ENCODE data around the gene IPMK.
"Not testable (repeated sequence)": the region's sequence is repeated elsewhere in the genome, so short reads cannot be mapped to it uniquely, and the experiment has no call there.

The IPMK gene

DNA sequence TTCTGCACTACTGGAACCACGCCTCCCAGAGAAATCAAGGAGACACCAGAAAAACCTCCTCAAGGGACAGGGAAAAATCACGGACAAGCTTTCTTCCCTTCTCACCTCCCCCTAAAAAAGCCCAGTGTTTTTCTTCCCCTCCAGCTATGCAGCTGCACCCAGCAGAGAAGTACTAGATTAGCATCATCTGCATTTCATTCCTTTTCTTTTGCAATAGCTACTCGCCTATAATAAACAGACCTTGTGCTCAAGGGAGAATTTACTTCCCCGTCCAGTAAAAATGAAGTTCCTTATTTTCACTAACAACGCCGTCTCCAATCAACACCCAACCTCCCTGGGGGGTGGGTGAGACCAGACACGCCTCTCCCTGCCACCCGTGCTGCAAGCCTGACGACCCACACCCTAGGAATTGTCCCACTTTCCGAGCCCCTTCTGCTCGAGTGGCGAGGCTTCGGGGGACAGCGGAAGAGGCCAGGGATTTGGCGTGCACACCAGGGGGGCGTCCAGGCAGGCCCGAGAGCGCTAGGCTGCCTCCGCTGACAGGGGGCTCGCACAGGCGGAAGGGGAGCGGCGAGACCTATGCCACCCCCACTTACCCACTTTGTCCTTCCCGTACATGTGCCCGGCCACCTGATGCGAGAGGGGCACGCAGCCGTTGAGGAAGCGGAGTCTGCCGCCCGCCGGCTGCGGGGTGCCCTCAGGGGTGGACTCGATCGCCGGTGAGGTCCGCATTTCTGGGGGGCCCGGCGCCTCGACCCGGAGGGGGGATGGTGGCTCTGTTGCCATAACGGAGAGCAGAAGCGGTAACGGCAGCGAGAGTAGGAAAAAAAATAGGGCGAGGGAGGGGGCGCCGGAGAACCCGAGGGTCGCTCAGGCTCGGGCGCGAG is 625 bp downstream of the IPMK start:
- peak; percentile 42 to 59 for DNase-seq

DNA sequence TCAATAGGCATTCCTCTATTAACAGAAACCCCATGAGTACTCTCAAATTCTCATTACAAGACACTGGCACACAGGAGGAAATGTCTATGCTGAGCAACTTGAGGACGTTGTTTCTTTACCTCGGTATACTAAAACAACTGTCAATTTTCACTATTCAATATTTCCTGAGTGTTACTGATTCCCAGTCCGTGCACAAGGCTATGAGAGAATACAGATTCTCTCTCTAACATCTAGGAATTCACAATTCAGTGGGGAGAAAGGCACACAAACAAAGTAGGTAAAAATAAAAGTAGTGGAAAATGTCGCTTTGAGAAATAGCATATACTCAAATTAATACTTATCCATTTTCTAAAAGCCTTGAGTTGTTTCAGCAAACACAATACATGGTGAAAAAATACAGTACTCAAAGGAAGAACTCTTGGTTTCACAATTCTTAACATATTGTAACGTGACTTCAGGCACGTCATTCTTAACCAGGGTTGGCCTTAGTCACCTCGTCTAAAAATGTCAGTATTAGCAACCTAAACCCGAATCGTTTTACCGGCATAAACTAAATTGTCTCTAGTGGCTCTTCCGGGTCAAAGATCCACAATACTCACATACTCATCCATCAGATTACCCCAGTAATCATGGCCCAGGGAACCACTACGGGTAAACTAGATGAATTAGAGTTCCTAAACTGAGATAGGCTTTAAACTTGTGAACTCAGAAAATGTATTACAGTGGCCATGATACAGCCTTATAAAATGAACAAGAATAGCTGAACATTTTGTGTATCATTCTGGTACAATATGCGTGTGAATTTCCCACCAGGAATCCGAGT is 1.5 kb downstream of the IPMK start:
- DNase-seq: no peak

DNA sequence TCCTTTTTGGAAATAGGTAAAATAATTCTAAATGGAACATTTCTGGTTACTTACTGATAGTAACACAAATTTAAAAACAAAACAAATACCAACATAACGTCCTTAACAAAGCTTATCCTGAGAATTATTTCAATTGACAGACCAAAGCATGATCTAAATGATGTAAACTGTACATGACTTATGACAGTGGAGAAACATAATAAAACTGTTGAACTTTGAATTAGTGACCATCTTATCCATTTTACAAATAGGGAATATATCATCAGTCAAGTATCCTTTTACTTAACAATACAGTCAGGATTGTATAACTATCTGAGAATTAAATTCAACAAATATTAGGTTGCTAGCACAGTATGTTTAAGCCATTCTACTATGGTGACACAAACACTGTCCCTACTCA is 2.4 kb downstream of the IPMK start:
- no peak for DNase-seq

DNA sequence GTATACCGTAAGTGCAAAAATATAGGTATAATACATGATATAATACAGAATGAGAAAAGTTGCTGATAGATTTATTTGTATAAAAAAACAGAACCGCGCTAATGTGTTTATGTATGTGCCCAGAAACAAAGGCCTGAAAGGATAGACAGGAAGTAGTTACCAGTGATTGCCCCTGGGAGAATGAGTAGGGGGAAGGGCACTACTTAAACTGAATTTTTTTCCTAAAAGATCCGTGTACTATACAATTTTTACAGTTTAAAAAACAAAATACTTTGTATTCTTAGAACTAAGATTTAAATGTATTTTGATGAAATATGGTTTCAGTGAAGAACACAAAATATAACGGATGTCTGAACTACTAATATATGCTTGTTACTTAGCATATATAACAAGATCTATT is 2.9 kb downstream of the IPMK start:
- no peak for DNase-seq

DNA sequence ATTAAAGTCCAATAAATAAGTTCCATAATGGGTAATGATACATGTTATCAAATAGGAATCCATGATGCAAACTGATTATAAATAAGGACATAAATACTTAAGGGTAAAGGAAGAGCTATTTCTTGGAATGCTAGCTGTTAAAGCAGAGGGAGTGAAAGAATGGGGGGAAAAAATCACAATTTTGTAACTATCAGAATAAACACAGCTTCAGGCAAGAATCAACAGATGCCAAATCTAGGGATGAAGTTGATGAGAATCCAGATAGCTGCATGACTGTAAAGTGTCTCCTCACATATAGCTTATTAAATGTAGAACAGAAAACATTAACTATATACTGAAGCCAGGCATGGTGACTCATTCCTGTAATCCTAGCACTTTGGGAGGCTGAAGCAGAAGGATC is 4.9 kb downstream of the IPMK start:
- DNase-seq: no peak

DNA sequence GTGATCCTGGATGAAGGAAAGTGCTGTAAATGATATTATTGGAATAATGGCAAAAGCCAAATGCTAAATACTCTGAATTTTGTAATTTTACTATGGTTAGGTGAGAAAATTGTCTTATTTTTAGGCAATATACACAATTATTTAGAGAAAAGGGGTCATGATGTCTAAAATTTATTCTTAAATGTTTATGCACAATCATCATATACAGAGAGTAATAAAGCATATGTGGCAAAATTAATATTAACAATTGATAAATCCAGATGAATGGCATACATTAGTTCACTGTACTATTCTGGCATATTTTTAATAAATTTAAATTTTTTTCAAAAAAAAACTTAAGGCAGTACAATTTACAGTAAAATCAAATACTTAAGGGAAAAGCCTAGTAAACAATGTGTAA is 7.4 kb downstream of the IPMK start:
- no peak for DNase-seq

DNA sequence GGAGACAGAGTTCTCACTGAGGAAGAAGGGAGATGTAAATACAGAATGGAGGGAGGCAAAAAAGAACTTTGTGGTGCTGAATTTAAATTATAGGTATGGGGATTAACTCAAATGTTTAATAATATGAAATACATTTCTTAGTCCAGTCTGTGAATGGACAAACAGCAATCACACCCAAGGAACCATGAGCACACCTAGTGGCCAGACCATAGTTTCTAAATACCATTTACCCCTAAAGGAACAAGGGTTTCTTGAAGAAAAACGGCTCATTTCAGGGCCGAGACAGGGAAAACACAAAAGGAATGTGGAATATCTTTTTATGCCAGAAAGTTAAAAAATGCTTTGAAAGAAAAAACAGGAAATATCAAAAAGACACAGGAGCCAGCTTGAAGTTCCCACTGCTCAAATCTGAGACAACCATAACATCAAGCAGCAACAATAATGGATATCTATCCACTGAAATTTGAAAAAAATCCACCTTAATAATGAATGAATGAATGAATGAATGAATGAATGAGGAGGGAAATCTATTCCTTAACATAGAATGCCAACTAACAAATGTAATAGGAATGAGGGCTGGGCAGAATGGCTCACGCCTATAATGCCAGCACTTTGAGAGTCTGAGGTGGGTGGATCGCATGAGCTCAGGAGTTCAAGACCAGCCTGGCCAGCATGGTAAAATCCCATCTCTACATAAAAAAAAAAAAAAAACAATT is 8.6 kb downstream of the IPMK start:
- no peak for DNase-seq

DNA sequence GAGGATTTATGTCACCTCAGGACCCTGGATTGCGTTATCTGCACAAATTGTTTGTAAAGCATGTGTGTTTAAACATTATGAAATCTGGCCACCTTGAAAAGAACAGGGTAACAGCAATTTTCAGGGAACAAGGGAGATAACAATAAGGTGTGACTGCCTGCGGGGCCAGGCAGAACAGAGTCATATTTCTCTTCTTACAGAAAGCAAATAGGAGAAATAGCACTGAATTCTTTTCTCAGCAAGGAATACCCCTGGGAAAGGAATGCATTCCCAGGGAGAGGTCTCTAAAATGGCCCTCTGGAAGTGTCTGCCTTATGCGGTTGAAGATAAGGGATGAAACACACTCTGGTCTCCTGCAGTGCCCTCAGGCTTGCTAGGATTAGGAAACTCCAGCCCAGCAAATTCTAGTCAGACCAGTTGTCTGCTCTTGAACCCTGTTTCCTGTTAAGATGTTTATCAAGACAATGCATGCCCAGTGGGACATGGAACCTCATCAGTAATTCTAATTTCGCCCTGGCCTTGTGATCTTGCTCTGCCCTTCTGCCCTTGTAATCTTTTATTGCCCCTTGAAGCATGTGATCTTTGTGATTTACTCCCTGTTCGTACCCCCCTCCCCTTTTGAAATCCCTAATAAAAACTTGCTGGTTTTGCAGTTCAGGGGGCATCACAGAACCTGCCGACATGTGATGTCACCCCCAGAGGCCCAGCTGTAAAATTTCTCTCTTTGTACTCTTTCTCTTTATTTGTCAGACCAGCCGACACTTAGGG is 11.5 kb downstream of the IPMK start:
- not testable (repeated sequence) for DNase-seq

DNA sequence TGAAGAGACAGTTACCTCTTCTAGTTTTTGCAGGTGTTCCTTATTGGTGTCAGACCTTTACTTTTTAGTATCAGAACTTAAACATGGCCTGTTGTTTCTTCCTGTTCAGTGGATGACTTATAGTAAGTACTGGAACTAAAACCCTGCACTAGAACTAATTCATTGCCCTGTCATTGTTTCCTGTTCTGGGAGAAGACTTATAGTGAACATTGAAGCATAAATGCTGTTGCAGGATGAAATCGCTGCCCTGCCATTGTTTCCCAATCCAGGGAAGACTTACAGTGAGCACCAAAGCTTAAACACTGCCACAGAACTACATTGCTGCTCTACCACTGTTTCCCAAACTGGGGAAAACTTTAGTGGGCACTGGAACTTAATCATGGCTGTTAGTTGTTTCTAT is 13.1 kb downstream of the IPMK start:
- no peak for DNase-seq

DNA sequence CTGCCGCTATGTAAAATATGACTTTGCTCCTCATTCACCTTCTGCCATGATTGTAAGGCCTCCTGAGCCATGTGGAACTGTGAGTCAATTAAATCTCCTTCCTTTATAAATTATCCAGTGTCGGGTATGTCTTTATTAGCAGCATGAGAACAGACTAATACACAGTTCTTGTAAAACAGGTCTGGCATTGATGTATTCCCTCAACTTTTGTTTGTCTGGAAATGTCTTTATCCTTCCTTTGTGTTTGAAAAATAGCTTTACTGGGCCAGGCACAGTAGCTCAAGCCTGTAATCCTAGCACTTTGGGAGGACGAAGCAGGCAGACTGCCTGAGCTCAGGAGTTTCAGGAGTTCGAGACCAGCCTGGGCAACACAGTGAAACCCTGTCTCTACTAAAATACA is 14.5 kb downstream of the IPMK start:
- no peak for DNase-seq

DNA sequence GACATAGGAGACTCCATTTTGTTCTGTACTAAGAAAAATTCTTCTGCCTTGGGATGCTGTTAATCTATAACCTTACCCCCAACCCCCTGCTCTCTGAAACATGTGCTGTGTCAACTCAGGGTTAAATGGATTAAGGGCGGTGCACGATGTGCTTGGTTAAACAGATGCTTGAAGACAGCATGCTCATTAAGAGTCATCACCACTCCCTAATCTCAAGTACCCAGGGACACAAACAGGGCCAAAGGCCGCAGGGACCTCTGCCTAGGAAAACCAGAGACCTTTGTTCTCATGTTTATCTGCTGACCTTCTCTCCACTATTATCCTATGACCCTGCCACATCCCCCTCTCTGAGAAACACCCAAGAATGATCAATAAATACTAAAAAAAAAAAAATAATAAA is 23.0 kb downstream of the IPMK start:
- not testable (repeated sequence) for DNase-seq

DNA sequence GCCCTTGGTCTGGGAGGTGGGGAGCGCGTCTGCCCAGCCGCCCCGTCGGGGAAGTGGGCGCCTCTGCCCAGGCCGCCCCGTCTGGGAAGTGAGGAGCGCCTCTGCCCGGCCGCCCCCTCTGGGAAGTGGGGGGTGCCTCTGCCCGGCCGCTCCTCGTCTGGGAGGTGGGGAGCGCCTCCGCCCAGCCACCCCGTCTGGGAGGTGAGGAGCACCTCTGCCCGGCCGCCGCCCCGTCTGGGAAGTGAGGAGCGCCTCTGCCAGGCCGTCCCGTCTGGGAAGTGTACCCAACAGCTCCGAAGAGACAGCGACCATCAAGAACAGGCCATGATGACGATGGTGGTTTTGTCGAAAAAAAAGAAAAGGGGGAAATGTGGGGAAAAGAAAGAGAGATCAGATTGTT is 23.5 kb downstream of the IPMK start:
- not testable (repeated sequence) for DNase-seq

DNA sequence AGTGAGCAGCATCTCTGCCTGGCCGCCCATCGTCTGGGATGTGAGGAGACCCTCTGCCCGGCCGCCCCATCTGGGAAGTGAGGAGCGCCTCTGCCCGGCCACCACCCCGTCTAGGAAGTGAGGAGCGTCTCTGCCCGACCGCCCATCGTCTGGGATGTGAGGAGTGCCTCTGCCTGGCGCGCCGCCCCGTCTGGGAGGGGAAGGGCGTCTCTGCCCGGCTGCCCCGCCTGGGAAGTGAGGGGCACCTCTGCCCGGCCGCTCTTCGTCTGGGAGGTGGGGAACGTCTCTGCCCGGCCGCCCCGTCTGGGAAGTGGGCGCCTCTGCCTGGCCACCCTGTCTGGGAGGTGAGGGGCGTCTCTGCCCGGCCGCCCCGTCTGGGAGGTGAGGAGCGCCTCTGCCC is 23.9 kb downstream of the IPMK start:
- not testable (repeated sequence) for DNase-seq

DNA sequence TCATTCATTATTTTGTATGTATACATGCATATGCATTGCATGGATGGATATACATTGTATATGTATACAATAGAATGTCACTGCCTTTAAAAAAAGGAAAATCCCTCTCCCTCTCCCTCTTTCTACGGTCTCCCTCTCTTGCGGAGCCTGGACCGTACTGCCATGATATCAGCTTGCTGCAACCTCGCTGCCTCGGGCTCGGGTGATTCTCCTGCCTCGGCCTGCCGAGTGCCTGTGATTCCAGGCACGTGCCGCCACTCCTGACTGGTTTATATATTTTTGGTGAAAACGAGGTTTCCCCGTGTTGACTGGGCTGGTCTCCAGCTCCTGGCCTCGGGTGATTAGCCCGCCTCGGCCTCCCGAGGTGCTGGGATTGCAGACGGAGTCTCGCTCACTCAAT is 24.4 kb downstream of the IPMK start:
- no peak for DNase-seq

DNA sequence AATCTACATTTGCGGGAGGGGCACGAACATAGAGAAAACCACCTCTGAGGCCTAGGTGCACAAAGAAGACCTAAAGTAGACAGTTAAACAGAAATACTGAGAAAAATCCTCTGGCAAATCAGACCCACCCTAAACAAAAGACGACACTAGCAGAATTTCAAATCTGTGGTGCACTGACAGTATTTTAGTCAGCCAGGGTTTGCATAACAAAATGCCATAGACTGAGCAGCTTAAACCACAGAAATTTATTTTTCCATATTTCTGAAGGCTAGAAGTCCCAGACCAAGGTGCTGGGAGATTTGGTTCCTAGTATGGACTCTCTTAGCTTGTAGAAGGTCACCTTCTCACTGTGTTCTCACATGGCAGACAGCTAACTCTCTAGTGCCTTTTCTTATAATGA is 26.3 kb downstream of the IPMK start:
- DNase-seq: no peak

DNA sequence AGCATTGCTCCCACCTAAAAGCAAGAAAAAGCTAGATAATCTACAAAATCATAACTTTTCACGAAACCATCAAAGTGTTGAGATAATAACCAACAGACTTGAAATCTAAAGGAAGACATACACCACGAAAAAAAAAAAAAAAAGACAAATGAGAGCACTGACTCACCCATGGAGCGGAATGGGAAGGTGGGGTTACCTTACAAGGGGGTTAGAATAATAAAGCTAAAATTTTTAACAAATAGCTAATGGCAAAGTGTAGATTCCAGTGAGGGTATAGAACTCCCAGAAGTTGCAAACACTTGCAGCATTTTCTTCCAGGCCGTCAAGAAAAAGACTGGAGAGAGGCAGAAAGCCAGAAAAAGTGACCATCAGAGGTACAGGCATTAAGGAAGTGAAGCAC is 27.2 kb downstream of the IPMK start:
- no peak for DNase-seq

DNA sequence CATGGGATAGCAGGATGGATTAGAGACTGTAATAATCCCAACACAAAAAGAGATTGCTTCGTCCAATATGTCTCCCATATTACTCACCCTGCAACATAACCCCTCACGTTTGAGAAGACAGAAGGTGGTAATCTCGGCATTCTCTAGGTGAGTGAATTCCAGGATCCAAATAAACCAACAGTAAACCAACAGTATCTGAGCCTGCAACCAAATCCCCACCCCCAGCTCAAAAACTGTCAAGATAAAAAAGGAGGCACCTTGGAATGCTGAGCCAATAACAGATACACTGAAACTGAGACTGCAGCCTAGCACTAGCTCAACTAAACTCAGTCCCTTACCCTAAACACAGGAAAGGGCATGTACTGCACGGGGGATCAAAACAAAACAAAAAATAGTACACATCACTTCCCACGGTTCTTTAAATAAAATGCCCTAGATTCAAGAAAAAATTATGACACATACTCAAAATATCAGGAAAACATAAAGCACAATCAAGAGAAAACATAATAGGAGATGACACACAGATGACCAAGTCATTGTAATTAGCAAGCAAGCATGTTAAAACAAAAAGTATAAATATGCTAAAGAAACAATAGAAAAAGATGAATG is 28.0 kb downstream of the IPMK start:
- no peak for DNase-seq

DNA sequence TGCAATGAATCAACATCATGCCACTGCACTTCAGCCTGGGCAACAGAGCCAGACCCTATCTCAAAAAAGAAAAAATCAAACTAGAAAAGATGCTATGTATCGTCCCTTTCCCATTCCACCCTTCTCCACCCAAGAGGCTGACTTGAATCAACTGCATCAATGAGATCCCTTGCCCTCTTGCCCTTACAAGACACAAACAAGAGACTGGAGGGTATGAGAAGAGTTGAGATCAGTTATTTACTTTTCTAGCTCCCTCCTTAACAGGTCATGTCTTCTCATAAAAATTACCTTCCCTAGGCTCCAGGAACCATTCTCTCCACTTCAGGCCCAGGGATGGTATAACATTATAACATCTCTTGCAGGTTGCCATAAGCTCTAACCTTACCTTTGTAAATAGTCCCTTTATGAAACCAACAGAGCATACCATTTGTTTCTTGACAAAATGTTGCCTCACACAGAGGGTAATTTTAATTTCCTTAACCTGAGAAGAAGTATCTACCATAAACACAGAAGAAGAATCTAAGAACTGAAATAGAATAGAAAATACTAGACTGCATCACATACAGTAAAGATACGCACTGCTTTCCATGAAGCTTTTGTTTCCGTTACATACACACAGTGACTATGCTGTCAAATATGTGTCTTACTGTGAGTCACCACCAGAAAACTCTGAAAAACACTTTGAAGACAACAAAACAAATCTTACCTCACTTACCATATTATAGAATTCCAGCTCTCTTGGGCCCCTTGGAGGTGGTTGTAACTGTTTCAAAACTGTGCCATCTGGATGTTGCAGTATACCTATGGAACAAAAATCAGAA is 30.5 kb downstream of the IPMK start:
- DNase-seq: no peak

DNA sequence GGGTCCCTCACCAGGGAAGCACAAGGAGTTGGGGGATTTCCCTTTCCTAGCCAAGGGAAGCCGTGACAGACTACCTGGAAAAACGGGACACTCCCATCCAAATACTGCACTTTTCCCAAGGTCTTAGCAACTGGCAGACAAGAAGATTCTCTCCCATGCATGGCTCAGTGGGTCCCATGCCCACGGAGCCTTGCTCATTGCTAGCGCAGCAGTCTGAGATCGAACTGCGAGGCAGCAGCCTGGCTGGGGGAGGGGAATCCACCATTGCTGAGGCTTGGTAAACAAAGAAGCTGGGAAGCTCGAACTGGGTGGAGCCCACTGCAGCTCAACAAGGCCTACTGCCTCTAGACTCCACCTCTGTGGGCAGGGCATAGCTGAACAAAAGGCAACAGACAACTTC is 37.8 kb downstream of the IPMK start:
- DNase-seq: peak in 1 of 2 donors; percentile 10

DNA sequence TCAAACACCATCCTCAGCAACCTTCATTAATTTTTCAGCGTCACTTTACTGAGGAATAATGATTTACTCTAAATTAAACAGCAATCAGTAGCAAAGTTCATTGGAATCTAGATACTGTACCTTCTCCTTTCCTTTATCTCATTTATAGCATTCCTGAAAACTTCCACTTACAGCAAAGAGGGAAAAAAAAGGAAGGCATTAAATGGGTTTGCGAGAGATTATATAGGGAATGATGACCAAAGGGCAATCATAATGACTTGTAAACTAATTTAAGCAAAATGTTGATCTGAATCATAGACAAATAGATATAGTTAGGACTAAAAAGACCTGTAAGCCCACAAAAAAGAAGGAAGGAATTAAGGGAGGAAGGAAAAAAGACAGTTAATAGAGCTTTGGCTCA is 42.0 kb downstream of the IPMK start:
- no peak for DNase-seq

DNA sequence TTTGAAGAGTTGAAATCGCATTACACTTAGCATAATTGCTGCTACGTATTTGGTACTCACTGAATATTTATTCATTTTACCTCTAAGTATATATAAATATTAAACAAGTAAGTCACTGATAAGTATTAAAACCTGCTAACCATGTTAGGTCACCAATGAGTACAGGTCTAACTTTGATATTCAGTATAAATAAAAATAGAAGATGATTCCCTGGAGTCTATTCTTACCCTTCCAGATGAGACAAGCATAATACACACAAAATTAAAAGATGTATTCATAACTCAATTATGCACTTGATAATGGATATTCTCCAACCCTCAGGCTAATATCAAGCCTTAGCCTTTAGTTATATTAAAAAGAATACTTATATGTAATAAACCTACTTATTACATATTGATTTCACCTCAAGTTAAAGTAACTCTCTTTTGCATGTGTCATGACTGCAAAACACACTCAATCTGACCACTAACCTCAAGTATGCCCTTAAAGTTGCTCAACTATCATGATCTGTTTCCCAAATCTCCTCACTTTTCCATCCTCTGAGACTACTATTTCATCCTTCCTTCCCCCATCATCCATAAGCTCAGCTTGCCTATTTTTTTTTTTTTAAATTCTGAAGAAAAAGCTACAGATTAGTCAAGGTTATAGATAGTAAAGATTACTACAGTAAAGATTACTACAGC is 46.8 kb downstream of the IPMK start:
- no peak for DNase-seq

All from hippocampal formation (tissue), 2 donors.